Nephron progenitor cell (in vitro differentiated cells): Measurements from ENCODE around the gene SMARCD1.

ENCODE experiments used
- DNase-seq: peaks from one replicate; pipeline ENCODE4 v3.0.0; 2021
- H3K27ac Mint-ChIP-seq: 2 replicates; pipeline ENCODE4 v1.8.0; 2021; ENCODE audit warnings: mild to moderate bottlenecking, moderate library complexity, mixed read lengths
- H3K27me3 Mint-ChIP-seq: 2 replicates; pipeline ENCODE4 v1.8.0; 2021; ENCODE audit warnings: mild to moderate bottlenecking, low read depth, mixed read lengths; ENCODE audit not compliant: poor library complexity
- H3K36me3 Mint-ChIP-seq: 2 replicates; pipeline ENCODE4 v1.8.0; 2021; ENCODE audit warnings: low read depth, mixed read lengths
- H3K4me1 Mint-ChIP-seq: 2 replicates; pipeline ENCODE4 v1.8.0; 2021; ENCODE audit warnings: mixed read lengths
- H3K4me3 Mint-ChIP-seq: 2 replicates; pipeline ENCODE4 v1.8.0; 2021; ENCODE audit warnings: mild to moderate bottlenecking, moderate library complexity, mixed read lengths
- H3K9me3 Mint-ChIP-seq: 2 replicates; pipeline ENCODE4 v1.8.0; 2021; ENCODE audit warnings: mild to moderate bottlenecking, moderate library complexity, mixed read lengths
- TF ChIP-seq, protein P1 (sequence below): fragments of 200-600 bp; sonication (generic); IDR thresholded peaks from 2 replicates; pipeline ENCODE4 v1.5.0; 2021; ENCODE audit warnings: antibody characterized with exemption

Gene SMARCD1

GRCh38 chr12:50062728-50063460, 22.2 kb upstream of the SMARCD1 start:
- H3K36me3 Mint-ChIP-seq, result peaks cover 20% of the 10 kb centered on the region
- TF ChIP-seq, protein P1, sequence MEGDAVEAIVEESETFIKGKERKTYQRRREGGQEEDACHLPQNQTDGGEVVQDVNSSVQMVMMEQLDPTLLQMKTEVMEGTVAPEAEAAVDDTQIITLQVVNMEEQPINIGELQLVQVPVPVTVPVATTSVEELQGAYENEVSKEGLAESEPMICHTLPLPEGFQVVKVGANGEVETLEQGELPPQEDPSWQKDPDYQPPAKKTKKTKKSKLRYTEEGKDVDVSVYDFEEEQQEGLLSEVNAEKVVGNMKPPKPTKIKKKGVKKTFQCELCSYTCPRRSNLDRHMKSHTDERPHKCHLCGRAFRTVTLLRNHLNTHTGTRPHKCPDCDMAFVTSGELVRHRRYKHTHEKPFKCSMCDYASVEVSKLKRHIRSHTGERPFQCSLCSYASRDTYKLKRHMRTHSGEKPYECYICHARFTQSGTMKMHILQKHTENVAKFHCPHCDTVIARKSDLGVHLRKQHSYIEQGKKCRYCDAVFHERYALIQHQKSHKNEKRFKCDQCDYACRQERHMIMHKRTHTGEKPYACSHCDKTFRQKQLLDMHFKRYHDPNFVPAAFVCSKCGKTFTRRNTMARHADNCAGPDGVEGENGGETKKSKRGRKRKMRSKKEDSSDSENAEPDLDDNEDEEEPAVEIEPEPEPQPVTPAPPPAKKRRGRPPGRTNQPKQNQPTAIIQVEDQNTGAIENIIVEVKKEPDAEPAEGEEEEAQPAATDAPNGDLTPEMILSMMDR, result no peak
- H3K4me1 Mint-ChIP-seq, result peaks cover 17% of the 10 kb centered on the region
- H3K9me3 Mint-ChIP-seq, result no peaks in the 10 kb centered on the region
- no peak overlapping the region for H3K27ac Mint-ChIP-seq
- no peak for DNase-seq
- no peak overlapping the region for H3K4me3 Mint-ChIP-seq
- H3K27me3 Mint-ChIP-seq, result peaks cover 35% of the 10 kb centered on the region

DNA sequence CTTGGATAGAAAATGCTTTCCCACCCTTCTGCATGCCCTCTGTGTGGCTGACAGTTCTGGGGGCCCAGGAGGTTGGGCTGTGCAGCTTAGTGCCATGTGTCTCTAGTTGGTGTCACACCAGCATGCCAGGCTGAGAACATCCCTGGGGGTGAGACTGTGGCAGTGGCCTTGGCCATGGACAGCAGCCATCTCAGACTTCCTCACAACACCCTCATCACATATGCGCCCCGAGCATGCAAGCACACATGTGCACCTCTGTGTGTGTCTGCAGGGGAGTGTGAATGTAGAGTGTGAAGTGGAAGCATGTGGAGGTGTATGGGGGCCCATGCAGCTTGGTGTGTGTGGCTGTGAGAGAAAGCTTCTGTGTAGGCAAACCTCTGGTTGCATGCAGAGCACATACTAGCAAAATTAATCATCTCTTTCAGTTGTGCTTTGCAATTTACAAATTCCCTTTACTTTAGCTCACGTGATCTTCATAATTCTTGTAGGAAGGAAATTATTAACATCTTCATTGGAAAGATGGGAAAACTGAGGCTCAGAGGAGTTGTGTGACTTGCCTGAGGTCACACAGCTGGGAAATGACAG, 19.3 kb upstream of the SMARCD1 start:
- H3K36me3 Mint-ChIP-seq, result peaks cover 13% of the 10 kb centered on the region
- TF ChIP-seq, protein P1, result no peak
- no peak overlapping the region for H3K27ac Mint-ChIP-seq
- DNase-seq, result no peak
- peaks cover 12% of the 10 kb centered on the region for H3K4me1 Mint-ChIP-seq
- H3K27me3 Mint-ChIP-seq, result peaks cover 18% of the 10 kb centered on the region
- no peaks in the 10 kb centered on the region for H3K9me3 Mint-ChIP-seq
- no peak overlapping the region for H3K4me3 Mint-ChIP-seq

GRCh38 chr12:50066402-50066801, 18.7 kb upstream of the SMARCD1 start:
- Mint-ChIP-seq H3K27me3 (peaks cover 18% of the 10 kb centered on the region), H3K4me3 (no peak overlapping the region), H3K4me1 (peaks cover 17% of the 10 kb centered on the region), H3K9me3 (no peaks in the 10 kb centered on the region), H3K36me3 (peaks cover 7% of the 10 kb centered on the region), H3K27ac (no peak overlapping the region)
- no peak for DNase-seq
- TF ChIP-seq, protein P1, result no peak

DNA sequence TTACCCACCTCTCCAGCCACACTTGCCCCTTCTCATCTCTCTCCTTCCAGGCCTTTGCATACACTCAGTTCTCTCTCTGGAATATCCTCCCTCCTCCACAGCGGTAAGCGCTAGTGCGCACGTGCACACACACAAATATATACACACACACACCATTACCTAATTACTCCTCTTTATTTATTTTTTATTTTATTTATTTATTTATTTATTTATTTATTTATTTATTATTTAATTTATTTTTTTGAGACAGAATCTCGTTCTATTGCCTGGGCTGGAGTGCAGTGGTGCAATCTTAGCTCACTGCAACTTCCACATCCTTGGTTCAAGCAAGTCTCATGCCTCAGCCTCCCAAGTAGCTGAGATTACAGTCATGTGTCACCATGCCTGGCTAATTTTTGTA, 16.1 kb upstream of the SMARCD1 start:
- Mint-ChIP-seq H3K27ac (no peak overlapping the region), H3K9me3 (no peaks in the 10 kb centered on the region), H3K36me3 (no peaks in the 10 kb centered on the region), H3K4me3 (no peak overlapping the region), H3K4me1 (peaks cover 44% of the 10 kb centered on the region), H3K27me3 (peaks cover 5% of the 10 kb centered on the region)
- TF ChIP-seq, protein P1, result no peak
- DNase-seq, result no peak

GRCh38 chr12:50069539-50069938, 15.6 kb upstream of the SMARCD1 start:
- Mint-ChIP-seq H3K27me3 (peaks cover 5% of the 10 kb centered on the region), H3K4me3 (no peak overlapping the region), H3K27ac (no peak overlapping the region), H3K9me3 (no peaks in the 10 kb centered on the region), H3K4me1 (peaks cover 49% of the 10 kb centered on the region), H3K36me3 (no peaks in the 10 kb centered on the region)
- TF ChIP-seq, protein P1, result no peak
- no peak for DNase-seq
